B cell (primary cell): ENCODE measurements around the gene DCUN1D2. TPM values are rescaled to one million over a fixed set of nuclear protein-coding genes. Genes with fewer than 3 reads are reported as not detected.

Source experiments
- ATAC-seq: fragments of 200-7000 bp; cut with Tn5 transposase; one replicate; pipeline ENCODE4 v1.10.0; 2021; ENCODE audit warnings: low read depth, mild to moderate bottlenecking, moderate number of reproducible peaks, moderate library complexity
- CTCF ChIA-PET: fragments of 350-600 bp; sonication (Branson Sonifier 250); formaldehyde crosslinking; loops from one replicate; lab custom pipeline; 2021; ENCODE audit warnings: antibody characterized with exemption, inconsistent platforms; lab: Charles Lee
- POLR2A ChIA-PET: fragments of 350-600 bp; sonication (Branson Sonifier 250); formaldehyde crosslinking; loops from one replicate; lab custom pipeline; 2021; ENCODE audit warnings: antibody characterized with exemption; lab: Charles Lee
- DNase-seq: peaks from one replicate; pipeline ENCODE4 v3.0.0; 2013
- H2AFZ ChIP-seq: 2 replicates; pipeline ENCODE4 v1.6.1; 2012; ENCODE audit warnings: mild to moderate bottlenecking, low read depth, low read length; ENCODE audit not compliant: insufficient read depth, poor library complexity, severe bottlenecking
- H3K27ac ChIP-seq, 2 donors: 1 replicate in 1 of 2; 2 replicates in 1 of 2; pipeline ENCODE4 v1.5.1; 2012 to 2013; ENCODE audit warnings: low read length in 2 of 2, mild to moderate bottlenecking in 2 of 2, moderate library complexity in 1 of 2
- H3K27me3 ChIP-seq, 4 experiments: fragments of 200-600 bp in 1 of 4; sonication (generic) in 1 of 4; replicated peaks in 1 of 4; 1 replicate in 2 of 4; 2 replicates in 2 of 4; pipeline versions ENCODE4 v1.6.1 to v1.7.0; 2013 to 2016; ENCODE audit warnings: low read length in 3 of 4, mild to moderate bottlenecking in 2 of 4, mixed read lengths in 1 of 4, moderate library complexity in 1 of 4; ENCODE audit not compliant: insufficient read depth in 4 of 4, control insufficient read depth in 3 of 4; ENCODE audit errors: control extremely low read depth in 1 of 4
- H3K36me3 ChIP-seq, 2 experiments: replicated peaks in 1 of 2; 1 replicate in 1 of 2; 2 replicates in 1 of 2; pipeline versions ENCODE4 v1.6.1 to v1.7.1; 2013; ENCODE audit warnings: low read length in 1 of 2; ENCODE audit not compliant: insufficient read depth in 2 of 2, control insufficient read depth in 1 of 2; ENCODE audit errors: control extremely low read depth in 1 of 2, extremely low read depth in 1 of 2
- H3K4me1 ChIP-seq, 2 donors: fragments of 200-600 bp in 1 of 2; sonication (generic) in 1 of 2; 1 replicate in 1 of 2; 2 replicates in 1 of 2; pipeline versions ENCODE4 v1.5.1 to v1.6.1; 2013 to 2017; ENCODE audit warnings: low read length in 2 of 2; ENCODE audit not compliant: control insufficient read depth in 2 of 2, insufficient read depth in 2 of 2
- H3K4me2 ChIP-seq: replicated peaks from 2 replicates; pipeline ENCODE3; 2012; ENCODE audit warnings: mild to moderate bottlenecking, low read depth, low read length; ENCODE audit not compliant: poor library complexity, severe bottlenecking
- H3K4me3 ChIP-seq, 5 experiments: fragments of 200-600 bp in 1 of 5; sonication (generic) in 1 of 5; 1 replicate in 3 of 5; 2 replicates in 2 of 5; pipeline versions ENCODE4 v1.5.1 to v1.7.0; 2011 to 2016; ENCODE audit warnings: low read length in 4 of 5, mild to moderate bottlenecking in 4 of 5, low read depth in 2 of 5, control low read depth in 1 of 5, moderate library complexity in 1 of 5; ENCODE audit not compliant: insufficient read depth in 1 of 5; ENCODE audit errors: control extremely low read depth in 1 of 5, extremely low read depth in 1 of 5
- H3K79me2 ChIP-seq: fragments of 200-600 bp; sonication (generic); one replicate; pipeline ENCODE4 v1.6.0; 2016; ENCODE audit warnings: low read length; ENCODE audit not compliant: control insufficient read depth, insufficient read depth
- H3K9ac ChIP-seq: fragments of 200-600 bp; sonication (generic); 2 replicates; pipeline ENCODE4 v1.6.1; 2017; ENCODE audit warnings: mild to moderate bottlenecking, low read length, moderate library complexity
- H3K9me3 ChIP-seq, 3 donors: one replicate each; pipeline versions ENCODE4 v1.6.1 to v1.7.1; 2013; ENCODE audit warnings: low read length in 2 of 3; ENCODE audit not compliant: control insufficient read depth in 2 of 3, insufficient read depth in 1 of 3; ENCODE audit errors: control extremely low read depth in 1 of 3
- H4K20me1 ChIP-seq: 2 replicates; pipeline ENCODE4 v1.6.0; 2012; ENCODE audit warnings: mild to moderate bottlenecking, low read length; ENCODE audit not compliant: insufficient read depth, control insufficient read depth, poor library complexity, severe bottlenecking
- H3K27ac Mint-ChIP-seq: one replicate; pipeline ENCODE4 v1.8.0; 2021; ENCODE audit warnings: mixed read lengths
- H3K27me3 Mint-ChIP-seq: one replicate; pipeline ENCODE4 v1.8.0; 2021; ENCODE audit warnings: mixed read lengths
- H3K4me1 Mint-ChIP-seq: one replicate; pipeline ENCODE4 v1.8.0; 2021; ENCODE audit warnings: mixed read lengths
- H3K4me3 Mint-ChIP-seq: one replicate; pipeline ENCODE4 v1.8.0; 2021; ENCODE audit warnings: mixed read lengths
- H3K9me3 Mint-ChIP-seq: one replicate; pipeline ENCODE4 v1.8.0; 2022; ENCODE audit warnings: mixed read lengths; ENCODE audit not compliant: insufficient read depth
- CTCF ChIP-seq: fragments of 200-600 bp; IDR thresholded peaks from one replicate; pipeline ENCODE4 v1.8.0; 2022; ENCODE audit warnings: antibody characterized with exemption, mild to moderate bottlenecking
- EZH2 ChIP-seq: IDR thresholded peaks from 2 replicates; pipeline ENCODE4 v1.6.1; 2012; ENCODE audit warnings: borderline replicate concordance, low read depth, mild to moderate bottlenecking, moderate library complexity, low read length; ENCODE audit not compliant: insufficient read depth, poor library complexity, severe bottlenecking
- WGBS: methylation state at CpG from one replicate; pipeline ENCODE4 v1.1.5; 2013; ENCODE audit warnings: missing lambda C conversion rate; ENCODE audit not compliant: insufficient coverage; 5-methylcytosine and 5-hydroxymethylcytosine counted together
- intact Hi-C: fragments of 100-400 bp; cut with micrococcal nuclease; formaldehyde crosslinking; loops from one replicate; pipeline ENCODE4 v1.10.0; 2022
- polyA plus RNA-seq: library from polyadenylated mRNA; depleted of rRNA; stranded (reverse); fragments of >200 nt; gene quantifications from 2 replicates; pipeline ENCODE4 v1.2.3, GENCODE V29; 2012
- total RNA-seq, 2 donors: library from RNA; stranded (reverse); fragments of 120-200 nt in 1 of 2; gene quantifications; 1 replicate in 1 of 2; 2 replicates in 1 of 2; pipeline versions ENCODE4 v1.2.3 to v1.2.4, GENCODE V29; 2013 to 2022

DCUN1D2 gene
- total and polyA plus RNA-seq, 2 donors (not counting 1 experiment from before 2014, with no cell fraction given), result 15.3 to 41.3 TPM

GRCh38 chr13:113536461-113537110 lies 46.1 kb upstream of the DCUN1D2 start:
- peaks cover 6% of the 10 kb centered on the region for H3K79me2 ChIP-seq
- H3K4me1 ChIP-seq, result no peaks in the 10 kb centered on the region
- no peak overlapping the region for H3K4me2 ChIP-seq
- ChIA-PET POLR2A (no interaction called here), CTCF (no interaction called here)
- H3K27me3 ChIP-seq, result no peaks in the 10 kb centered on the region
- no peak for ATAC-seq
- no peak overlapping the region for H3K4me3 Mint-ChIP-seq
- 98% methylated on average over 18 of the region's 18 CpGs for WGBS
- no peaks in the 10 kb centered on the region for H3K9me3 Mint-ChIP-seq
- intact Hi-C loops, result no loop called here
- peaks cover 0 to 12% (median 0%) of the 10 kb centered on the region in 3 donors for H3K9me3 ChIP-seq
- H2AFZ ChIP-seq, result no peak overlapping the region
- H3K9ac ChIP-seq, result no peak overlapping the region
- no peaks in the 10 kb centered on the region for H3K4me1 Mint-ChIP-seq
- no peak for DNase-seq
- no peak overlapping the region for H3K27ac Mint-ChIP-seq
- TF ChIP-seq CTCF, result no peak
- TF ChIP-seq EZH2, result no peak
- no peak overlapping the region for H3K4me3 ChIP-seq
- peaks cover 3 to 21% of the 10 kb centered on the region in 2 experiments for H3K36me3 ChIP-seq
- no peaks in the 10 kb centered on the region for H4K20me1 ChIP-seq
- no peaks in the 10 kb centered on the region for H3K27me3 Mint-ChIP-seq
- H3K27ac ChIP-seq, result no peak overlapping the region

- no peak overlapping the region for H2AFZ ChIP-seq
- ATAC-seq, result no peak
- no peaks in the 10 kb centered on the region for H3K4me1 Mint-ChIP-seq
- no peak overlapping the region for H3K4me3 Mint-ChIP-seq
- intact Hi-C loops, result no loop called here
- no peaks in the 10 kb centered on the region for H4K20me1 ChIP-seq
- no peak overlapping the region for H3K9ac ChIP-seq
- H3K4me1 ChIP-seq, result no peaks in the 10 kb centered on the region
- H3K36me3 ChIP-seq, result peaks cover 3 to 17% of the 10 kb centered on the region in 2 experiments
- H3K27ac Mint-ChIP-seq, result no peak overlapping the region
- no peak overlapping the region for H3K27ac ChIP-seq
- H3K27me3 Mint-ChIP-seq, result no peaks in the 10 kb centered on the region
- H3K27me3 ChIP-seq, result no peaks in the 10 kb centered on the region
- ChIA-PET CTCF (no interaction called here), POLR2A (no interaction called here)
- no peak overlapping the region for H3K4me3 ChIP-seq
- peaks cover 6% of the 10 kb centered on the region for H3K79me2 ChIP-seq
- no peak for DNase-seq
- no peak overlapping the region for H3K4me2 ChIP-seq
- no peak for TF ChIP-seq CTCF
- TF ChIP-seq EZH2, result no peak
- over 99% methylated on average over 11 of the region's 13 CpGs for WGBS
- H3K9me3 ChIP-seq, result peaks cover 0 to 3% (median 0%) of the 10 kb centered on the region in 3 donors
- no peaks in the 10 kb centered on the region for H3K9me3 Mint-ChIP-seq
These were observed 44.9 kb upstream of the DCUN1D2 start for GRCh38 chr13:113535381-113535781.
